NCI-H446 (cell line): ENCODE results near the gene C1QL1.

Experiments
- DNase-seq, 2 experiments: peaks; one replicate each; lab custom pipeline; 2025; lab: John Stamatoyannopoulos, UW

C1QL1 gene

DNA sequence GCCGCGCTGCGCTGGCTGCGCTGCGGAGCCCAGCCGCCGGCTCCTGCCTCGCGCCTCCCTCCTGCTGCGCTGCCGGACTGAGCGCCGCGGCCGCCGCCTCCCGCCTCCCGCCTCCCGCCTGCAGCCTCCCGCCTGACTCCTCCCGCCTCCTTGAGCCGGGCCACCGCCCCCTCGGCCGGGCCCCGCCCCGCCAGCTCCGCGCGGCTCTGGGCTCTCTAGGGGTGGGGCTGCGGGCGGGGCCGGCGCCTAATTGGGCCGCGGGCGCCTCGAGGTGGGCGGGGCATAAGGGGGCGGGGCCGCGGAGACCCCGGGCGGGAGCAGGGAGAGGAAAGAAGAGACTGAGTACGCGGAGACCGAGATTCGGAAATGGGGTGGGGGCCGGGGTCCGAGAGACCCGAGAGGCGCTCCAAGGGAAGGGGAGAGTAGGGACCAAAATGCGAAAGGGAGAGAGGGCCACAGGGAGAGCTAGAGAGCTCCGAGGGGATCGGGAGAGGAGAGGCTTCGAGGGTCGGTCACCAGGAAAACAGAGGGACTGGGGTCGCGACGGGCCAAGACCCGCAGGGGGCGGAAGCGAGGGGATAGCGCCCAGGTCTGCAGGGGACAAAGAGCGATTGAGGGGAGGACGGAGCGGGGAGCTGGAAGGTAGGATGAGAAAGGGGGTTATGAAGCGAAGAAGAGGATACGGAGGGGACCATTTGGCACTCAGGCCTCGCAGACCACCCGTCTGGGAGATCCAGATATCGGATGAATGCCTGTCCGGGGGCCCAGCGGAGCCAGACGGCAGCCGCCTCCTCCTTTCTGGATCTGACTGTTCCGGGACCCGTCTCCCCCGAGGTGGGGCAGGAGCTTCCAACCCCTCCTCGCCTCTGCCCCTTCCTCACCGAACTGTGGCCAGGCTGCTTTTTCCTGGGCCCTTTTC is at the start of gene C1QL1:
Gene C1QL1 (minus strand): TSS at position 79 of the 919 bp plus-strand sequence. CDS start 255 bp downstream, outside the sequence.
- DNase-seq: peak; percentile 83 to 95

DNA sequence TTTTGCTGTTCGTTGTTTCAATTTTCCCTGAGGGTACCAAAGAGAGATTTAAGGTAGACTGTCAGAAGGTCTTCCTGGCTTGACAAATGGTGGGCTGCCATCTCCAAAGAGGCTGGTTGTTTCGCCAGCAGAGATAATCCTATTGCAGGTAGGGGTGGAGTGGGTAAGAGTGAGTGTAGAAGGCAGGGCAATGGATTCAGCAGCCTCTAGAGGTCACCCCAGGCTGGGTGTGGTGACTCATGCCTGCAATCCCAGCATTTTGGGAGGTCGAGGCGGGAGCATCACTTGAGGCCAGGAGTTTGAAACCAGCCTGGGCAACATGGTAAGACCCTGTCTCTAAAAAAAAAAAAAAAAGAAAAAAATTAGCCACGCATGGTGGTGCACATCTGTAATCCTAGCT is 48.7 kb upstream of the C1QL1 start:
- no peak for DNase-seq

DNA sequence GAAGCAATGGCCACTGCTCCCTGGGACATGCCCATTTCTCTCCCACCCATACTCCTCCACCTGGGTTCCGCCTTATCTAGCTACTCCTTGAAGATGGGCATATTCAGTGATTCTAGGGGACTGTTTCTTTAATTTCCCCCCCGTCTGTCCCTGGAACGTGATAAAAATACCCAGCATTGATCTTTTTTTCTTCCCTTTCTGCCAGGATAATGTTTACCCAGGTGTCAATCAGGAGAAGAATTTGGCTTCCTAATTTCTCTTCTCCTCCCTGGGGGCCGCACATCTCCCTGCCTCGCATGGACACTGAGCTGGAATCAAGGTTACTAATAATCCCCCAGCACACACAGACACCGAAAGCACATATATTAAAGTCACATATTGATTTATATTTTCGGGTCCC is 48.1 kb upstream of the C1QL1 start:
- DNase-seq: peak in 1 of 2 experiments; percentile 34

DNA sequence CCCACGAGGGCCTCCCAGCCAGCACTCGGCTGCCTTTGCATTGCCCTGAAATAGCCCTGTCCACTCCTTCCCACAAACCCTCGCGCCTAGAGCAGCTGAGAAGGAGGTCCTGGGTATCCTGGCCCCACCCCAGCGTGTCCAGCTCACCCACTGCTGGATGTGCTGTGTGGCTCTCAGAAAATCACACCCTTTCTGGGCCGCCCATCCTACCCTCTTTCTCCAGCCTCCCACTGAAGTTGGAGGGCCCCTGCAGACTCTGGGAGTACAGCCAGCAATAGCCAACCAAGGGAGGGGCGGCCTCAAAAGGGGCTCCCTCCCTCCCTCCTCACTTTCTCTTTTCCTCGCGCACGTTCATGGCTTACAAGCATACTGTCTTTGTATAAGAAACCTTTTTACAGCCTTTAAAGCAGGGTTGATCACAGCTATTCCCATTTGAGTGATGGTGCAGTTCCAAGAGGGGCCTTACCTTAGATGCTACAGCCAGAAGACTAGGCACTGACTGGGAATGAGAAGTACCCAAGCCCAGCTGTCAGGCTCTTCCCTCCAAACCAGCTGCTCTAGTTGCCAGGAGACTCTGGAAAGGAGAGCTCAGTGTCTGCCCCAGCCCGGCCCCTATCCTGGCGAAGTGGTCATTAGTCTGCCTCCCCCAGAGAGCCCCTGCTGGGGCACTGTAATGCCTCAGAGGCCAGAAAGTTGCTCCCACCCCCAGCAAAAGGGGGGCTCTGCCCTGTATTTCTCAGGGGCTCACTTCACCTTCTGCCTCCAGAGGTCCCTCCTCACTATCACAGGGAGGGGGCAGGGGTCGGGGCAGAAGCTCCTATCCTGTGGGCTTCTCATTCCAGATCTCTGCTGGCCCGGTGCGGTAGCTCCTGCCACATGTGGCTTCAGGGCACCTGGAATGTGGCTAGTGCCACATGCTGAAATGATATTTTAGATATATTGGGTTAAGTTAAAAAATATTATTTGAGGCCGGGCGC is 45.2 kb upstream of the C1QL1 start:
- peak; percentile 78 to 87 for DNase-seq

DNA sequence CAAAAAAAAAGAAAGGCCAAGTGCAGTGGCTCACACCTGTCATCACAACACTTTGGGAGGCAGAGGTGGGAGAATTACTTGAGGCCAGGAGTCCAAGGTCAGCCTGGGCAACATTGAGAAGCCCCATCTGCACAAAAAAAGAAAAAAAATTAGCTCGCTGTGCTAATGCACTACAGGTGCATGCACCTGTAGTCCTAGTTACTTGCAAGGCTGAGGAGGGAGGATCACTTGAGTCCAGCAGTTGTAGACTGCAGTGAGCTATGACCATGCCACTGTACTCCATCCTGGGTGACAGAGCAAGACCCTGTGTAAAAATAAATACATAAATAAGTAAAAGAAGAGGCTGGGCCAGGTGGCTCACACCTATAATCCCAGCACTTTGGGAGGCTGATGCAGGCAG is 43.7 kb upstream of the C1QL1 start:
- DNase-seq: no peak

DNA sequence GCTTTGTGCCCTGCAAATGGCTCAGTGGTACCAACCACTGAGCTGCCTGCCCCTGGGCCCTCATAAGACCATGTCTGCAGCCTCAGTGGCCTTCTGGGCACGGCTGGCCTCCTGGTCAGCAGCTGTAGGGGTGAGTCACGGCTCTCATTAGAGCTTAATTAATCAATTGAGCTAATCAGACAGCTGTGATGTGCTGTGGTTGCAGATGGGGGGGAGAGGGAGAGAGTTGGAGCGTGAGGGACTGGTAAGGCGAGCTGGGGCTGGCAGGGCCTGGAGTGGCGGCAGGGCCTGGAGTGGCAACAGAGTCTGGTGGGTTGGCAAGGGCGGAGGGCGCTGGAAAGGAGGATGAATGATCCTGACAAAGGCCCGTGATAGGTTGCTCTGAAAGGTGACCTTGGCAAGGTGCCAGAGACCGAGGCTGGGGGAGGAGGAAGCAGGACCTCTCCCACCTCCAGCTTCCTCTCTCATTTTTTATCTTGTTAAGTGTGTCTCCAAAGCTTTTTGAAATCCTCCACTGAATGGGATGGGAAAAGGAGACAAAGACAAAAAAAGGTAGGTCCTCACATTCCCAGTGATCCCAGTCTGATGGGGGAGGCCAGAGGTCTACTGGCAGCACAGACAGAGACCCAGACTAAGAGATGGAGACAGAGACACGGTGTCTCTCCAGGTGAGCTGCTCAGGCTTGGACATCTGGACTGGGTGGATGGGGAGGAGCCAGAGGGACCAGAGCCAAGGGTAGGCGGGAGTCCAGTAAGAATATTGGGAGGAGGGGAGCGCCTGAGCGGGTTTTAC is 41.8 kb upstream of the C1QL1 start:
- peak in 1 of 2 experiments; percentile 13 for DNase-seq

DNA sequence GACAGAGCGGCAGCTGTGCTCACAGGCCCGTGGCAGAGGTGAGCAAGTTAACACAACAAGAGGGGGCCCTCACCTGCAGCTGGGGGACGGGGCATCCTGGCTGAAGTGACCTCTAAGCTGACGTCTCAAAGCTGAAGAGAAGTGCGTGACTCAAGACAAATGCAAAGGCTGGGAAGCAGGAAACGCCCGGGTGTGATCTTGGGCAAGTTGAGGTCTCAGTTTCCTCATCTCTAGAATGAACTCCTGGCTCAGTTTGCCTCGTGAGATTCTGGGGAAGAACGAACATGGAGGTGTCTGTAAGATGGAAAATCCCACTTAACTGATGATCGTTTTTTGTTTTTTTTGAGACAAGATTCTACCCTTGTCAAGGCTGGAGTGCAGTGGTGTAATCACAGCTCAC is 40.1 kb upstream of the C1QL1 start:
- DNase-seq: no peak

DNA sequence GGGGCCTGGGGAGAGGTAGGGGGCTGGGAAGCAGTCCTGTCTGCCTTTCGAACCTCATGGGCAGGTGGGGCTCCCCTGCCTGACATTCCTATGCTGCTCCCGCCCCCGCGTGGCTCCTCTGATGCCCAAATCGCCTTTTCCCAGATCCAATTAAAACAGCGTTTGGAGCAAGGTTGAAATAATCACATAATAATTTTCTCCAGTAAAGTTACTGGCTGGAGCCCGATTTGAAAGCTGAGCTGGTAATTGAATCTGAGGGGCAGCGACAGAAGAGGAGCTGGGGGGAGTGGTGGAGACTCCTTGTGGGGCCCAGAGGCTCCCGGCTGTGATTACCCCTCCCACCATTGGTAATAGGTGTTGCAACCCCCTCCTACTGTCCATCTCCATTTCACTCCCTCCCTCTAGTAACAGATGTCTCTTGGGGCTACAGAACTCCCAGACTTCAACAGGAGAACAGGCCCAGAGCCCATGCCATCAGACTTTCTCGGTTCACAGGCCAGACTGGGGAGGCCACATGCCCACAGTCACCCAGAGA is 38.9 kb upstream of the C1QL1 start:
- no peak for DNase-seq

DNA sequence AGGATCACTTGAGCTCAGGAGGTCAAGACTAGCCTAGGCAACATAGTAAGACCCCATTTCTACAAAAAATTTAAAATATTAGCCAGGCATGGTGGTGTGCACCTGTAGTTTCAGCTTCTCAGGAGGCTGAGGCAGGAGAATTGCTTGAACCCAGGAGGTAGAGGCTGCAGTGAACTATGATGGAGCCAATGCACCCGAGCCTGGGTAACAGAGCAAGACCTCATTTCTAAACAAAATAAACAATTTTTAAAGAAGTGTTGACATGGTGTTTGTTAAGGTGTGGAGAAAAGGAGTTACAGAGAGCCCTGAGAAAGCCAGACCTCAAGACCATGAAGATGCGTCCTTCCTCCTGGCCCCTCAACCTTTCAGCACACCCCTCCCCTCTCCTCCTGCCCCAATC is 37.6 kb upstream of the C1QL1 start:
- DNase-seq: no peak

DNA sequence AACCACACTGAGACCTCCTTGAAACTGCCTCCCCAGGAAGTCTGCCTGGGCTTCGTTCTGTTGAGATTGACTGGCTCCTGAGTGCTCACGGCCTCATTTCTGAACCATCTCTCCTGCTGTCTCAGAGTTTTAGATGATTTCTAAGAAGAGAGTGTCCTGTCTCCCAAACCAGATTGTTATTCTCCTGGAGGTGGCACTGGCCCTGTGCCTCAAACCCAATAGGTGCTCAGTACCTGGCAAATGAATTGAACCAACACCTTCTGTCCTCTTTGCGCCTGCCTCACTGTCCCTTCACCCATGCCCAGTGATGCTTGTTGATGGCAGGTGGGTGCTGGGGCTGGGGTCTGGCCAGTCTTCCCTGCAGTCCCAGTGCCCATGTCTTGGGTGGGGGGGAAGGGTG is 36.3 kb upstream of the C1QL1 start:
- no peak for DNase-seq

DNA sequence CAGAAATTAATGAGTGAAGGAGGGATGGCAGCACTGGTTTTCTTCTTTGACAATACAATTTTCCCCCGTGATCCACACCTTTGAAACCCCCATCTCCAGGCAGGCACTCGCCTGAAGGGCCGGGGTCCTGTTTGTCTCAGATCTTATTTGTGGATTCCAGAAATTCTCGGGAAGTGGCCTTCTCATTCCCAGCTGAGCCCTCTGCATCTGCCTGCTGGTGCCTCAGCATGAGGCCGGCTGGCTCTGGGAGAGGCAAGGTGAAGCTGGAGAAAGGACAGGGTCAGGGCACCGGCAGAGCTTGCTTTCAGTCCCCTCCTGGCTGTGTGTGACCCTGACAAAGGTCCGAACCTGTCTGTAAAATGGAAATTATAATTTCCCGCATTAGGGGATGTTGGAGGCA is 35.8 kb upstream of the C1QL1 start:
- DNase-seq: no peak

DNA sequence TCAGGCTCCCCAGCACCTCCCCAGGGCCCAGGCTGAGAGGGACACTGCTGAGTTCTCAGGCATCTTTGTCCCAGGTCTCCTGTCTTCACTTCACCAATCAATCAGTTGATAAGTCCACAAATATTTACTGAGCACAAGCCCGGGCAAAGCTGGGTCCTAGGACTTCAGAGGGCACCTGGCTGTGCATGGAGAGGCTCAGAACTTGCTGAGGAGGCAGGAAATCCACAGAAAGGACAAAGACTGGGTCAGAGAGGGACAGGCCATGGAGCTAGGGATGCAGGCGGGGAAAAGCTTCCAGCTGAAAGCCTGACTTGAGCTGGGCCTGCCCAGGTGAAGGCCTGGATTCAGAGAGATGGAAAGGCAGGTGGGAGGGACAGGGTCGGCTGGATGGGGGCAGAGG is 33.2 kb upstream of the C1QL1 start:
- no peak for DNase-seq

DNA sequence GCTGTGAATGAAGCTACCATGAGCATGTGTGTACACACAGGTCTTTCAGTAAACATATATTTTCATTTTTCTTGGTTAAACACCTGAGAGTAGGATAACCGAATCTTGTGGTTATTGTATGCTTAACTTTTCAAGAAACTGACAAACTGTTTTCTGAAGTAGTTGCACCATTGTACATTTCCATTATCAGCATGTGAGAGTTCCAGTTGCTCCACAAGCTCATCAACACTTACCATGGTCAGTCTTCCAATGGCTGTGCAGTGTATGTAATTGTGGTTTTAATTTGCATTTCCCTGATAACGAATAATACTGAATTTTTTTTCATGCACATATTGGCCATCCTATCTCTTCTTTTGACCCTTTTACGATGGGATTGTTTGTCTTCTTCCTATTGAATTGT is 31.3 kb upstream of the C1QL1 start:
- DNase-seq: no peak

DNA sequence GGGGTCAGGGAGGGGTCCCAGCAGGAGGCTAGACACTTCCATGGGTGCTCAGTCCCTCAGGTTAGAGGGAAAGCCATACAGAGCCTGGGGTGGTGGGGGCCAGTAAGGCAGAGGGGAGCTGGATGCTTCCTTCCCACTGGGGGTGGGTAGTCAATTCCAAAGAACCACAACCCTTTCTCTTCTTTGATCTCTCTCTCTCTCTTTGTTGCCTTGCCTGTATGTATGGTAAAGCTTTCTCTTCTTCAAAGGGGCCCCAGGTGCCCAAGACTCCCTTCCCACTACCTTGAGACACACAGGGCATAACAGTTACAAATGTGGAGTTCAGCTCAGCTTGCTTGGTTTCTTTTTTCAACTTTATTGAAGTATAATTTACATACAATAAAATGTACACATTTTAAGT is 30.5 kb upstream of the C1QL1 start:
- no peak for DNase-seq

DNA sequence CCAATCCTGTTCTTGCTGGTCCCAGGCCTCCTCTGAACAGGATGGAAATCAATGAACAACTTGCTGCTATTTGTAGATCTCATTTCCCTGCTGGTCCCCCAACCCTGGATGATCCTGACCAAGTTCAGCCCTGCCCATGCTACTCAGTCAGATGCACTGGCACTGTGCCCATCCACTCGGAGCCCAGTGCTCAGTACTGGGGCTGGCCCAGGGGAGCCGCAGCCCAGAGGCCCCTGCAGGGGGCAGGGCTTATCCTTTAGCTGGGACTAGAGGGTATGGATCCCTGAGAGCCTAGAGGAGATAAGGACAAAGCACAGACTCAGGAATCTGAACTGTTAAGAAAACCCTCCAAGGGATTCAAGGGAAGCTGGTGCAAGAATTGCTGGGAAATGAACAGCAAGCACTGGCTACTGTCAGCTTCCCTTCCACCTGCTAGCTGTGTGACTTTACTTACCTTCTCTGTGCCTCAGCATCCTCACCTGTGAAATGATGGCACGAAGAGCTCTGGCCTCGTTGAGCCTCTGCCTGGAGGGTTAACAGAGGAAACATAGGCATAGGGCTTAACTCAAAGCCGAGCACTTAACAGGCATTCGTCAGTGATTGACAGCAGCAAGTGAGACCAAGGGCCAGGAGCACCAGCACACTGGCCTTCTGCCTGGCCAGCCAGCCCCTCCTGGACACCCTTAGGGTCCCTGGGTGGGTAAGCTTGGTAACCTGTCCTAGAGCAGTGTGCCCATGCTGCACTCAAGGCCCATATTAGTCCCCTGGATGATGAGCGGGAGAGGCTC is 29.8 kb upstream of the C1QL1 start:
- DNase-seq: peak in 1 of 2 experiments; percentile 12

DNA sequence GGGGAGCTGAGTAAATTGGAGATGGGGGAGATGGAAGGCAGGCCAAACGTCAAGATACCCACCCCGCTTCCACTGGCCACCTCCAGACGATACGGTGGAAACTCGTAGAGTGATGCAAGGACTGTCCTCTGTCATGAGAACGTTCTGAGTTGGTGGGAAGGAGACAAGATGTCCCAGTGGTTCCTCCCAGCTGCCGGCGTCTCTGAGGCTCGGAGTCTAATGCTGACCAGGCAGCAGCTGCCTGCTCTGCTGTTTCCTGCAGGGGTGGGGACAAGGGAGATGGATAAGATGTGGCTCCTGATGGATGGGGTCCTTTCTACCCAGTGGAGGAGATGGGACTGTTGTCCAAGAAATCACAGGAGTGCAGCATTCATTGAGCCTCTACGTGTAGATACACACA is 28.2 kb upstream of the C1QL1 start:
- DNase-seq: no peak

DNA sequence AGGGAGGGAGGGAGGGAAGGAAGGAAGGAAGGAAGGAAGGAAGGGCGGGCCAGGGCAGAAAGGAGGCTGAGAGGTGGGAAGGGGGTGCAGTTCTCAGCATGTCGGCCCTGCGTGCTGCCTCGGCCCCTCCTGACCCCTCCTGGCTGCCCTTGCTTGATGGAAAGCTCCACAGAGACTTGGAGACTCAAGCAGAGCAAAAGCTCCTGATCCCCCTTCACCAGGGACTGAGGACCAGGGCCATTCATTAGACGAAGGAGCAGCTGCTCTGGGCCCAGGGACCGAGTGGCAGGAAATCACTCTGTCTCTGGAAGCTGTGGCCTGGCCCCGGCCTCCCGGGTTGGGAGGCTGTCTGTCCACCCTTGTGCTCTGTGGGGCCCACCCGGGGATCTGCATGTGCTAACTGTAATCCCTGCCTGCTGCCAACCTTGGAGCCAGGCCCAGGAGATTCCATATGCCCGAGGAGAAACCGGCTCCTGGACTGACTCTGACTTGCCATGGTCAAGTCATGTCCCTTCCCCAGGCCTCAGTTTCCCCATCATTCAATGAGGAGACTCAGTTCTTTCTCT is 27.4 kb upstream of the C1QL1 start:
- DNase-seq: peak in 1 of 2 experiments; percentile 58

DNA sequence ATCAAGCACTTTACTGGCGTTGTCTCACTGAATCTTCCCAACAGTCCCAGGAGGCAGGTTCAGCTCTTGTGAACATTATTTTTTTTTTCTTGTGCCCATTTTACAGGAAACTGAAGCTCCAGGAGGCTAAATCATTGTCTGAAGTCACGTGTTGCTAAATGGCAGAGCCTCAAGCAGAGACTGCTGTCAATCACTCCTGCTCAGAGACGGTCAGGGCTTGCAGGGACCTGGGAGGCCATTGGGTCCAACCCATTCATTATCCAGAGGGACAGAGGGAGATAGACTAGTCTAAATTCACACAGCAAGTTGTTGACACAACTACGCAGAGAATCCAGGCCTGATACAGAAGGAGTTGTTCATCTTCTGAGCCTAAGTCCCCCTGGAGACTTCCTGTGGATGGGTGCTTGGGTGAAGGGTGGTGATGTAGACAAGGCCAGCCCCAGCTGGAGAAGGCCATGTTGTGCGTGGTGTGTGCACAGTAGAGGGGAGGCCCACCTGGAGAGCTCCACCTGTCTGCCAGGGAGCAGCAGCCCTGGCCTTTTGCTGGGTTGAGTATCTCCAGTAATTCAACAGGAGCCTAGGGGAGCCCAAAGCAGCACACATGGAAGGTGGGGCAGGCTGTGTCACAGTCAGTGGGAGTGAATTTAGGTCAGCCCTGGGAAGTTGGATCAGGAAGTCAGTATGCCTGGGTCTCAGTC is 24.3 kb upstream of the C1QL1 start:
- DNase-seq: no peak

DNA sequence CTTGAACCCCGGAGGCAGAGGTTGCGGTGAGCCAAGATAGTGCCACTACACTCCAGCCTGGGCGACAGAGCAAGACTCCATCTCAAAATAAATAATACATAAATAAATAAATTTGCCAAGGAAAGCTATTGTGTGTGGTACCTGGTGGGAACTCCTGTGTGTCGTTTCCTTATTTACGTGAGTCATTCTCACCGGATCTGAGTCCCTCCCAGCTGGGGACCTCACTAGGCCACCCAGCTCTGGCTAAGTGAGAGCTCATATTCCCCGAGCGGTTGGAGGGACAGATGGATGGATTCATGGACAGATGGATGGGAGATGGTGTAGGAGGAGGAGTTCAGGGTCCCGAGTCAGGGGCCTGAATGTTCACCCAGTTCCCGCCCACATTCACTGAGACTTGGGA is 22.9 kb upstream of the C1QL1 start:
- DNase-seq: no peak
